HG03571 (cell line): ENCODE data around the gene PPP1R37.

Source experiments
- ATAC-seq: cut with Tn5 transposase; IDR thresholded peaks from one replicate; pipeline ENCODE4 v1.9.1; 2021; ENCODE audit not compliant: unreplicated experiment

Gene PPP1R37

GRCh38 chr19:45166723-45167252 lies 73.8 kb downstream of the PPP1R37 start:
- ATAC-seq = no peak

GRCh38 chr19:45168767-45169351 lies 75.9 kb downstream of the PPP1R37 start:
- ATAC-seq = no peak

- ATAC-seq = no peak
These were observed 76.6 kb downstream of the PPP1R37 start for GRCh38 chr19:45169602-45170001.

- no peak for ATAC-seq
These were observed 77.4 kb downstream of the PPP1R37 start for GRCh38 chr19:45170146-45171106.

GRCh38 chr19:45171211-45171623 lies 78.2 kb downstream of the PPP1R37 start:
- ATAC-seq = no peak

GRCh38 chr19:45172173-45172572 lies 79.2 kb downstream of the PPP1R37 start:
- no peak for ATAC-seq

- ATAC-seq = no peak
These were observed 79.7 kb downstream of the PPP1R37 start for GRCh38 chr19:45172611-45173208.

- no peak for ATAC-seq
These were observed 80.8 kb downstream of the PPP1R37 start for GRCh38 chr19:45173816-45174215.

GRCh38 chr19:45175515-45176345 lies 82.8 kb downstream of the PPP1R37 start:
- ATAC-seq = no peak

GRCh38 chr19:45177817-45178261 lies 84.9 kb downstream of the PPP1R37 start, which contains the start of gene TRAPPC6A:
TRAPPC6A (minus strand) TSS chr19:45178237; CDS start chr19:45178218, 19 bp downstream.
- ATAC-seq = peak; percentile 11

- ATAC-seq = peak; percentile 79
These were observed 85.5 kb downstream of the PPP1R37 start, which contains the start of gene BLOC1S3 for GRCh38 chr19:45178262-45179071. BLOC1S3 (plus strand) TSS chr19:45178784; CDS start chr19:45179297, 513 bp downstream.

GRCh38 chr19:45179072-45179891 lies 86.3 kb downstream of the PPP1R37 start:
- ATAC-seq = no peak

GRCh38 chr19:45179892-45180370 lies 87.0 kb downstream of the PPP1R37 start:
- no peak for ATAC-seq

GRCh38 chr19:45180936-45181335 lies 88.0 kb downstream of the PPP1R37 start:
- ATAC-seq = no peak

GRCh38 chr19:45182758-45183157 lies 89.8 kb downstream of the PPP1R37 start:
- no peak for ATAC-seq

GRCh38 chr19:45184115-45184514 lies 91.1 kb downstream of the PPP1R37 start:
- ATAC-seq = no peak

GRCh38 chr19:45186509-45187334 lies 93.7 kb downstream of the PPP1R37 start:
- ATAC-seq = no peak
